Gastrocnemius medialis (tissue), 4 donors: ENCODE data around the gene SCARB1. TPM values are rescaled to one million over a fixed set of nuclear protein-coding genes. Genes with fewer than 3 reads are reported as not detected.

Source experiments
- ATAC-seq, 2 donors: fragments of 150-250 bp; one replicate each; pipeline ENCODE4 v1.9.1; 2016
- DNase-seq, 2 donors: peaks; one replicate each; pipeline ENCODE4 v3.0.0-alpha.2; 2019
- H3K27ac ChIP-seq, 4 donors: fragments of 200-600 bp; sonication (generic); 1 replicate in 1 of 4; 2 replicates in 3 of 4; pipeline ENCODE4 v1.5.1; 2016 to 2018; ENCODE audit warnings: mild to moderate bottlenecking in 2 of 4, moderate library complexity in 1 of 4
- H3K27me3 ChIP-seq, 3 donors: fragments of 200-600 bp; sonication (generic) in 2 of 3; 1 replicate in 1 of 3; 2 replicates in 2 of 3; pipeline versions ENCODE4 v1.5.1 to v1.6.0; 2016 to 2019; ENCODE audit warnings: mild to moderate bottlenecking in 1 of 3, moderate library complexity in 1 of 3
- H3K36me3 ChIP-seq, 2 donors: fragments of 200-600 bp; sonication (generic) in 1 of 2; one replicate each; pipeline ENCODE4 v1.5.1; 2017 to 2018
- H3K4me1 ChIP-seq, 2 donors: fragments of 200-600 bp; sonication (generic) in 1 of 2; one replicate each; pipeline ENCODE4 v1.5.1; 2016 to 2017; ENCODE audit warnings: mild to moderate bottlenecking in 2 of 2
- H3K4me3 ChIP-seq, 4 donors: fragments of 200-600 bp; sonication (generic) in 3 of 4; 1 replicate in 1 of 4; 2 replicates in 3 of 4; pipeline ENCODE4 v1.5.1; 2016 to 2019; ENCODE audit warnings: mild to moderate bottlenecking in 2 of 4
- H3K9me3 ChIP-seq, 3 donors: fragments of 200-600 bp; sonication (generic) in 2 of 3; 1 replicate in 1 of 3; 2 replicates in 2 of 3; pipeline ENCODE4 v1.5.1; 2016 to 2019
- CTCF ChIP-seq, 5 experiments: fragments of 450-650 bp in 3 of 5; fragments of 200-600 bp in 2 of 5; sonication (generic) in 2 of 5; IDR thresholded peaks in 4 of 5; conservative IDR thresholded peaks in 1 of 5; 1 replicate in 4 of 5; 2 replicates in 1 of 5; pipeline ENCODE4 v1.5.1; 2016 to 2019; ENCODE audit warnings: antibody characterized with exemption in 5 of 5, mild to moderate bottlenecking in 3 of 5, moderate library complexity in 3 of 5
- POLR2A ChIP-seq, 2 donors: fragments of 450-650 bp; IDR thresholded peaks; one replicate each; pipeline ENCODE4 v1.6.1; 2017; ENCODE audit warnings: antibody characterized with exemption in 2 of 2, mild to moderate bottlenecking in 2 of 2, moderate library complexity in 2 of 2
- in situ Hi-C, 4 donors: fragments of 200-750 bp; cut with MboI; loops; one replicate each; pipeline versions ENCODE4 v1.15.0 to v1.8.0; 2017; ENCODE audit warnings: low sequenced_read_pairs in 4 of 4
- intact Hi-C: fragments of 100-400 bp; cut with DNase I; formaldehyde crosslinking; loops from one replicate; pipeline ENCODE4 v1.15.1; 2023; ENCODE audit warnings: low total_unique reads
- total RNA-seq, 4 donors: library from RNA; depleted of rRNA; stranded (reverse); fragments of >200 nt; gene quantifications; one replicate each; pipeline versions ENCODE4 v1.1.0 to v1.2.3, GENCODE V29; 2016

Gene SCARB1
- total RNA-seq, 4 donors from 2014 or later = 5.4 to 8.7 (median 6.2) TPM

- H3K27ac ChIP-seq = no peak overlapping the region
- intact Hi-C loops = no loop called here
- TF ChIP-seq CTCF (IDR thresholded peaks at IDR 0.05 in 4 of 5, conservative IDR thresholded peaks at IDR 0.05 in 1 of 5) (no peak), POLR2A (IDR thresholded peaks at IDR 0.05) (no peak)
- peaks cover 8 to 17% of the 10 kb centered on the region in 2 donors for H3K4me1 ChIP-seq
- DNase-seq (no peak), ATAC-seq (no peak)
- H3K4me3 ChIP-seq = no peak overlapping the region
- H3K36me3 ChIP-seq = no peaks in the 10 kb centered on the region
- in situ Hi-C loops = no loop called here
- H3K9me3 ChIP-seq = no peaks in the 10 kb centered on the region
- H3K27me3 ChIP-seq = no peaks in the 10 kb centered on the region
Observed at GRCh38 chr12:124776125-124776513, 87.5 kb downstream of the SCARB1 start.

- peak; percentile 67 to 72 for ATAC-seq
- DNase-seq = peak; percentile 35 to 58
- Histone ChIP-seq H3K36me3 (no peaks in the 10 kb centered on the region), H3K9me3 (no peaks in the 10 kb centered on the region), H3K4me3 (peak overlapping the region in 3 of 4 donors; percentile 9 to 12 (median 11)), H3K4me1 (peaks cover 8 to 17% of the 10 kb centered on the region in 2 donors), H3K27ac (peak overlapping the region in 1 of 4 donors; percentile 12), H3K27me3 (no peaks in the 10 kb centered on the region)
- intact Hi-C loops (loop anchor here (5.0 kb wide), 1 partner anchor 447 kb away; no protein-coding TSS in a partner anchor), in situ Hi-C loops (loop anchor here in 2 of 4 donors (5.0 to 25.0 kb wide), 2 partner anchors 412 to 732 kb away; no protein-coding TSS in a partner anchor)
- no peak for TF ChIP-seq CTCF (IDR thresholded peaks at IDR 0.05 in 4 of 5, conservative IDR thresholded peaks at IDR 0.05 in 1 of 5)
Observed at GRCh38 chr12:124774462-124775167, 89.0 kb downstream of the SCARB1 start.

- in situ Hi-C loops (loop anchor here in 2 of 4 donors (5.0 to 25.0 kb wide), 2 partner anchors 412 to 732 kb away; no protein-coding TSS in a partner anchor), intact Hi-C loops (loop anchor here (5.0 kb wide), 1 partner anchor 447 kb away; no protein-coding TSS in a partner anchor)
- no peaks in the 10 kb centered on the region for H3K27me3 ChIP-seq
- H3K9me3 ChIP-seq = no peaks in the 10 kb centered on the region
- peaks cover 8 to 17% of the 10 kb centered on the region in 2 donors for H3K4me1 ChIP-seq
- DNase-seq (no peak), ATAC-seq (no peak)
- H3K27ac ChIP-seq = no peak overlapping the region
- H3K36me3 ChIP-seq = no peaks in the 10 kb centered on the region
- TF ChIP-seq POLR2A (IDR thresholded peaks at IDR 0.05) (no peak), CTCF (IDR thresholded peaks at IDR 0.05 in 4 of 5, conservative IDR thresholded peaks at IDR 0.05 in 1 of 5) (no peak)
- peak overlapping the region in 1 of 4 donors; percentile 9 for H3K4me3 ChIP-seq
Observed at GRCh38 chr12:124774054-124774461, 89.6 kb downstream of the SCARB1 start.

- DNase-seq (no peak), ATAC-seq (no peak)
- Histone ChIP-seq H3K9me3 (no peaks in the 10 kb centered on the region), H3K4me1 (peaks cover 8 to 21% of the 10 kb centered on the region in 2 donors), H3K27me3 (no peaks in the 10 kb centered on the region), H3K36me3 (no peaks in the 10 kb centered on the region), H3K27ac (no peak overlapping the region), H3K4me3 (no peak overlapping the region)
- intact Hi-C loops = loop anchor here (1.0 to 5.0 kb wide), 2 partner anchors 445 to 736 kb away; no protein-coding TSS in a partner anchor
- in situ Hi-C loops = loop anchor here in 2 of 4 donors (5.0 to 25.0 kb wide), 2 partner anchors 410 to 730 kb away; no protein-coding TSS in a partner anchor
- no peak for TF ChIP-seq CTCF (IDR thresholded peaks at IDR 0.05 in 4 of 5, conservative IDR thresholded peaks at IDR 0.05 in 1 of 5)
- no peak for TF ChIP-seq POLR2A (IDR thresholded peaks at IDR 0.05)
Observed at GRCh38 chr12:124772289-124773170, 91.1 kb downstream of the SCARB1 start.
